ENCODE measurements around the gene SMU1. TPM values are rescaled to one million over a fixed set of nuclear protein-coding genes. Genes with fewer than 3 reads are reported as not detected.
"Not testable (repeated sequence)": the region's sequence is repeated elsewhere in the genome, so short reads cannot be mapped to it uniquely, and the experiment has no call there.

Gene SMU1
- polyA plus RNA-seq, 4 donors = 23.7 to 29.3 (median 27.8) TPM

DNA sequence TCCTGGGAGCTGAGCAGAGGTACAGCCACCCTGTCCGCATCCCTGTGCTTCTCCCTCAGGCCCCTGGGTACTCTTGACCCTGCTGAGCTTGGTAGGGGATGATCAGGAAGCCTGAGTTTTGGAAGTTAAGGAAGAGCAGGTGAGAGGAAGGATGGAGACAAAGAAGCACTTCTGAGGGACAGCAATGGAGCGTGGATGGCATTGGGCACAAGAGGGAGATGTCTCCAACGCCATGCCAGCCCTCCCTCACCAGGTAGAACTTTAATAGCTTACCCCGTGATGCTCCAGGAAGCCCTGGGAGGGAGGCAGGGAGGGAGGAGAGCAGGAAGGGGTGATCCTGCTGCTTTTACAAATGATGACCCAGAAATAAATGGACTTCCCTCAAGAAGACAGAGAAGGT is 29.9 kb upstream of the SMU1 start:
- DNase-seq (ENCODE audit: low read depth in 4 of 4, low spot score in 3 of 4) = no peak

DNA sequence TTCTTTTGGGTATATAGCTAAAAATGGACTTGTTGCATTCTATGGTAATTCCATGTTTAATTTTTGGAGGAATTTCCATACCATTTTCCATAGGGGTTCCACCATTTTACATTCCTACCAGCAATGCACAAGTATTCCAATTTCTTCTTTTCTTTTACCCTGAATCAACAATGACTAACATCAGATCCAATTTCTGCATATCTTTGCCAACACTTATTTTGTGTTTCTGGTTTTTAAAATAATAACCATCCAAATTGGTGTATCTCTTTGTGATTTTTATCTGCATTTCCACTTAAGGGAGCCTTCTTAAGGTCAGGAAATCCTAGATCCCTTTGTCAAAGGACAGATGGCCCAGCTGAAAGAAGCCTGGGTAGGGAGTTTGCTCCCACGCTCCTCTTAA is 29.5 kb upstream of the SMU1 start:
- no peak for DNase-seq (ENCODE audit: low read depth in 4 of 4, low spot score in 3 of 4)

GRCh38 chr9:33105504-33105903 is 29.0 kb upstream of the SMU1 start:
- DNase-seq (ENCODE audit: low read depth in 4 of 4, low spot score in 3 of 4) = no peak

GRCh38 chr9:33104401-33104800 is 27.9 kb upstream of the SMU1 start:
- no peak for DNase-seq (ENCODE audit: low read depth in 4 of 4, low spot score in 3 of 4)

DNA sequence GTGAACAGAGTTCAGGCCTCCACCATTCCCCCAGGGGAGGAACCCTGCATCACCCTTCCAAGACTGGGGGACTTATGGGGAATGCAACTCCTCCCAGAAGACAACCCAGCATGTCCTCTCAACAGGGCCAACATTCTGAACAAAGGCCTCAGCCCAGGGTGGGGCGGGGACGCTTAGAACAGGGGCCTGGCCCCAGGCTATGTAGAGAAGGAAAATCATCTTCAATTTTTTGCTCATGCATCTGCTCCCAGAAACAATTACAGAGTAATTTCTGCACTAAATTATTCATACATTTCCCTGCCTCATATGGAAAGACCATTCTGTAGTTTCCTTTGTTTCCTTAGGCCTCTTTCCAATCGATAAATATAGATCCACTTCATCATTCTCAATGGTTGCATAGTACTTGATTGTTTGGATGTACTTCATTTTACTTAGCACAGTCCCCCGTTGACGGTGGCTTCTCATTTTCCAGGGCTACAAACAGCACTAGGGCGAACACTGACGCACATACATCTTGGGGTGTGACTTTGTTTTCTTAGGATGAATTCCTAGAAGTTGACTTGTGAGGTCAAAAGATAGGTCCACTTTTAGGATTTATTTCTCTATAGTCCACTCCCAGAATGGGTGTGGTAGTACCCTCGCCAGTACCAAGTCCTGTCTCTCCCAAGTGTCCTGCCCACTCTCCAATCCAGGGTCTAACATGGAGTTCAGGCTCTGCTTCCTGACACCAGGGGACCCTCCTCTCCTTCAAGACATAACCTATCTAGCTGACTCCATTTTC is 27.2 kb upstream of the SMU1 start:
- DNase-seq (ENCODE audit: low read depth in 4 of 4, low spot score in 3 of 4) = no peak

- no peak for DNase-seq (ENCODE audit: low read depth in 4 of 4, low spot score in 3 of 4)
Observed at GRCh38 chr9:33102551-33103210, 26.2 kb upstream of the SMU1 start.

GRCh38 chr9:33101104-33101951 is 24.9 kb upstream of the SMU1 start:
- DNase-seq (ENCODE audit: low read depth in 4 of 4, low spot score in 3 of 4) = no peak

- no peak for DNase-seq (ENCODE audit: low read depth in 4 of 4, low spot score in 3 of 4)
Observed at GRCh38 chr9:33099754-33100153, 23.3 kb upstream of the SMU1 start.

- no peak for DNase-seq (ENCODE audit: low read depth in 4 of 4, low spot score in 3 of 4)
Observed at GRCh38 chr9:33097192-33097591, 20.7 kb upstream of the SMU1 start.

- no peak for DNase-seq (ENCODE audit: low read depth in 4 of 4, low spot score in 3 of 4)
Observed at GRCh38 chr9:33092634-33093033, 16.2 kb upstream of the SMU1 start.

- not testable (repeated sequence) for DNase-seq (ENCODE audit: low read depth in 4 of 4, low spot score in 3 of 4)
Observed at GRCh38 chr9:33085672-33086071, 9.2 kb upstream of the SMU1 start.

- no peak for DNase-seq (ENCODE audit: low read depth in 4 of 4, low spot score in 3 of 4)
Observed at GRCh38 chr9:33082538-33083326, 6.3 kb upstream of the SMU1 start.

DNA sequence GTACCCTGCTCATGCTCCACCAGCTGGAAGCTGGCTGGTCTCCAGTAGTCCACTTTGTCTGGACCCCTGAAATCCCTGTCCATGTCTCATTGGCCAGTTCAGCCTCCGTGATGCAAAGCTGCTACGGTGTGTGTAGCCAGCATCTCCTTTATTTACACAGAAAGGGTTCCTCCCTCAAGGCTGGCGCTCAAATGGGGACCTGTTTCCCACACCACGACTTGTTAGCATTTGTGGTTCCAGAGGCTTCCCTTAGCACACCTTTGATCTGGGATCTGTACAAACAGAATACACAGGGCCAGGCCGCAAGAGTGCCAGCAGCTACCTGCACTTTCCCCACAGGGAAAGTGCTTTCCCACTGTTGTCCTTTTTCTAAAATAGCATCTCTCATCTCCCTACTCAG is 5.7 kb upstream of the SMU1 start:
- DNase-seq (ENCODE audit: low read depth in 4 of 4, low spot score in 3 of 4) = no peak

DNA sequence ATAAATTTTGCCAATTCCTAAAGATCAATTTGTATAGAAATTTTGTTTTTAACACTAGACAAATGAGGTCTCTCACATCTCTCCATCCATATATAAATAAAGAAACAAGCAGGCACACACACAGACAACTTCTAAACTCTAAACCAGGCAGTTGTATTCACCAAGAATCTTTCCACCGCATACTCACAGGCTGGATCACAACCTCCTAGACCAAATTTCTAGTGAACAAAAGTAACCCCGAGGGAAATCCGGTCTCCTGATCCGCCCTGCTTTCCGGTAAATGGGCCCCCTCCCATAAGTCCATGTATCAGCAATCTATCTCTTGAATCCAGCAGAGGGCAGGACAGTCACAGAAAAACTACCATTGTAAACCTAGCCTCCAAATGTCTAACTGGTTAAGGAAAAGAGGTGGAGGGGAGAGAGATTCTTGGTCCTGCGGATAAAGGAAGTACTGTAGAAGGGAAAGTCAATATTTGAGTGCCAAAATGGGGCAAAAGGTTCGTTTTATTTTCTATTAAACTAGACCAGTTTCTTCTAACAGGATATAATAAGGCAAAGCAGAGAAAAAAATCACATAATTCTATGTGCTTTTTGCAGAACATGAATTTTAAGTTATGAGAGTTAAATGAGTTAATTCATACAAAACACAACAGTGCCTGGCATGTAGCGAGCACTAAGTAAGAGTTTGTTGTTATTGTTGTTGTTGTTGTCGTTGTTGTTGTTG is 4.8 kb upstream of the SMU1 start:
- DNase-seq (ENCODE audit: low read depth in 4 of 4, low spot score in 3 of 4) = peak; percentile 71 to 81 (median 76)

DNA sequence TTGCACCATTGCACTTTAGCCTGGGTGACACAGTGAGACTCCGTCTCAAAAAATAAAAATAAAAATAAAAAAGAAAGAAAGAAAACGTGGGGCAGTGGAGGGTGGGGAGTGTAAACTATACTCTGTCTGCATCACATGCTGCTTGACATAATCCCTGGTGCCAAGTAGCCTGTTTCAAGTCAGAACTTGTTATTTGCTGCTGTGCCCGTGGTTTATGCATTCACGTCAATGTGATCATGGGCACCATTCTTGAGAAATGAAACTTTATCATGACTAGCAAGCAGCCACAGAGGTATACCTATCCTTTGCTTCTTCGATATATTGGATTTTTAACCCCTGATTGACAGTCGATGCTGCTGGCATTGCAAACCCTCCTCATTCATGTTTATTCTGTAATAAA is 4.1 kb upstream of the SMU1 start:
- DNase-seq (ENCODE audit: low read depth in 4 of 4, low spot score in 3 of 4) = no peak

- DNase-seq (ENCODE audit: low read depth in 4 of 4, low spot score in 3 of 4) = no peak
Observed at GRCh38 chr9:33068991-33069390, 7.5 kb downstream of the SMU1 start.

GRCh38 chr9:33065157-33066076 is 11.1 kb downstream of the SMU1 start:
- DNase-seq (ENCODE audit: low read depth in 4 of 4, low spot score in 3 of 4) = no peak

DNA sequence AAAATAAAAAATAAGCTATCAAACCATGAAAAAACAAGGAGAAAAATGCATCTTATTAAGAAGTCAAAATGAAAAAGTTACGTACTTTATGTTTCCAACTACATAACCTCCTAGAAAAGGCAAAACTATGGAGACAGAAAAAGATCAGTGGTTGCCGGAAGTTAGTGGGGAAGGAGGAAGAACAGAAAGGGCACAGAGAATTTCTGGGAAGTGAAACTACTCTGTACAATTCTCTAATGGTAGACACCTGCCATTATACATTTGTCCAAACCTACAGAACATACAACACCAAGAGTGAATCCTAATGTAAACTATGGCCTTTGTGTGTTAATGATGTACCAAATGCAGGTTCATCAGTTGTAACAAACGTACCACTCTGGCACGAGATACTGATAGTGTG is 25.3 kb downstream of the SMU1 start:
- DNase-seq (ENCODE audit: low read depth in 4 of 4, low spot score in 3 of 4) = no peak

Data from right renal pelvis (tissue), 4 donors.